ENCODE data around the gene UQCRC1.

DNA sequence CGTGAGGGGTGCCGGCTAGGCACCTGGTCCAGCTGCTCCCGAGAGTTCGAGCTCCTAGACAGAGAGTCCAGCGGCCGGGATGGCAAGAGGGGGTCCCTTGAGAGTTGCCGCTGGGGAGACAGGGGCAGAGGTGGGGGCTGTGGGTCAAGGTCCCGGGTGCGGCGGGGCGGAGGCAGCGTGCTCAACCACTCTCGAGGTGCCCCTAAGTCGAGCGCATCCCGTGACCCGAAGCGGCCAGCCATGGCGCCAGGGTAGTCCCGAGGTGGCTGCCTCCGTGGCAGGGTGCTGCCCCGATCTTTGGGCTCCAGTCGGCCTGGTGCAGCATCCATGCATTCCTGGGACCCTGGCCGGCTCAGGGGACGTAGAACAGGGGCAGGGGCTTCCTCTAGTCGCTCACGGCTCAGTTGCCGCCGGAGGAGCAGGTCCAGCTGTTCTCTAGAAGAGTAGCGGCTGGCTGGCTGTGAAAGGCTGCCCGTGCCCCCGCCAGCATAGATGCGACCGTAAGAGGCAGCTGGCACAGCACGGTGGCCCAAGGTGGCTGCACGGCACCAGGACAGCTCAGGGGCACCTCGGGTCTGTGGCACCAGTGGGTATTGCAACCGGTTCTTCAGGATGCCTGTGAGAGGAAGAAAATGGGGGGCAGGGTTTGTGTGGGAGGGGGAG, 30.6 kb upstream of the UQCRC1 start:
- TF ChIP-seq, protein P1, sequence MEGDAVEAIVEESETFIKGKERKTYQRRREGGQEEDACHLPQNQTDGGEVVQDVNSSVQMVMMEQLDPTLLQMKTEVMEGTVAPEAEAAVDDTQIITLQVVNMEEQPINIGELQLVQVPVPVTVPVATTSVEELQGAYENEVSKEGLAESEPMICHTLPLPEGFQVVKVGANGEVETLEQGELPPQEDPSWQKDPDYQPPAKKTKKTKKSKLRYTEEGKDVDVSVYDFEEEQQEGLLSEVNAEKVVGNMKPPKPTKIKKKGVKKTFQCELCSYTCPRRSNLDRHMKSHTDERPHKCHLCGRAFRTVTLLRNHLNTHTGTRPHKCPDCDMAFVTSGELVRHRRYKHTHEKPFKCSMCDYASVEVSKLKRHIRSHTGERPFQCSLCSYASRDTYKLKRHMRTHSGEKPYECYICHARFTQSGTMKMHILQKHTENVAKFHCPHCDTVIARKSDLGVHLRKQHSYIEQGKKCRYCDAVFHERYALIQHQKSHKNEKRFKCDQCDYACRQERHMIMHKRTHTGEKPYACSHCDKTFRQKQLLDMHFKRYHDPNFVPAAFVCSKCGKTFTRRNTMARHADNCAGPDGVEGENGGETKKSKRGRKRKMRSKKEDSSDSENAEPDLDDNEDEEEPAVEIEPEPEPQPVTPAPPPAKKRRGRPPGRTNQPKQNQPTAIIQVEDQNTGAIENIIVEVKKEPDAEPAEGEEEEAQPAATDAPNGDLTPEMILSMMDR (conservative IDR thresholded peaks at IDR 0.05 in 1 of 2, IDR thresholded peaks at IDR 0.05 in 1 of 2; ENCODE audit: low read depth in 1 of 2, low read length in 2 of 2) = no peak
- TF ChIP-seq EZH2 (IDR thresholded peaks at IDR 0.05; ENCODE audit: low read length, missing control alignments) = no peak
